DMS53 (cell line): ENCODE measurements around the gene IMPDH1.
A peak's percentile ranks its signal among the peaks of the same experiment; 100 is the strongest.

Experiments
- DNase-seq: peaks from one replicate; lab custom pipeline; 2025; lab: John Stamatoyannopoulos, UW

IMPDH1 gene

DNA sequence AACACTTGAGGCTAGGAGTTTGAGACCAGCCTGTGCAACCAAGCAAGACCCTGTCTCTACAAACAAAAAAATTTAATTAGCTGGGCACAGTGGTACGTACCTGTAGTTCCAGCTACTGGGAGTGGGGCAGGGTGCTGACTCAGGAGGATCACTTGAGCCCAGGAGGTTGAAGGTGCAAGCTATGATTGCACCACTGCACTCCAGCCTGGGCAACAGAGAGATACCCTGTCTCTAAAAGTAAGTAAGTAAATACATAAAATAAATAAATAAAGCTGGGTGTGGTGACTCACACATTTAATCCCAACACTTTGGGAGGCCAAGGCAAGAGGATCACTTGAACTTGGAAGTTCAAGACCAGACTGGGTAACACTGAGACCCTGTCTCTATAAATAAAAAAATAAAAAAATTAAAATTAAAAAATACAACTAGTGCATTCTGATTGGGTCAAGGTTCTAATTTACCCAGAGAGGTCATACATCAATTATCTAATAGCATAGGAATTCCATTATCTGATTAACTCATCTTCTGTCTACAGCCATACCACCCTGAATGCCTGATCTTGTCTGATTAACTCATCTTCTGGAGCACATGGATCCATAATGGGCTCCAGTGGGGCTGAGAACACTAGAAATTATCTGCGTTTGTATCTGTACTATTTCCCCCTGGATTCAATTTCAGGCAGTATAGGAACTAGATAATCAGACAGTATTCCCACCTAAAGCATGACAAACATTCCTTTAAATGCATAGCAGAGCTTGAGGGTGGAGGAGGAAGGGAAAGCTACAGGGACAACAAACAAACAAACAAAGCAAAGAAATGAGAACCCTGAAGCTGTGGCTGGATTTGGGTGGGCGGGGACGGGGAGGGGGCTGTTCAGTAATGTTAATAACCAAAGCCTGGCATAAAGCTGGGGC lies 24.9 kb upstream of the IMPDH1 start:
- DNase-seq = peak; percentile 38

GRCh38 chr7:128431754-128432153 lies 22.0 kb upstream of the IMPDH1 start:
- DNase-seq = no peak

GRCh38 chr7:128431221-128431620 lies 21.4 kb upstream of the IMPDH1 start:
- DNase-seq = no peak

DNA sequence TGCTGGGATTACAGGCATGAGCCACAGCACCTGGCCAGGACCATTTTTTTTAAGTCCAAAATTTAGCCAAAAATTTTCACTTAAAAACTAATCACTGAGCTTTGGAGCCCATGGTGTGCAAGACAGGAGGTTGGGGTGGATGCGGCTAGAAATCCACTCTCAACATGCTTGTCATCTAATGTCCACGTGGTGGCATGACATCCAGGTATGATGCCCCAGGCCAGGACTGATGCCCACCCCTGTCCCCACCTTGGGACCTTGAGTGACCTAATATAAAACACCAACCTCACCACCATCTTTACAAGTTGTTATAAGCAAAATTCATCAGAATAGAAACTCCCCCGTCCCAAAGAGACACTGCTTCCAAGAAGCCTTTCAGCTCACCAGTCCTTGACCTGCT lies 20.4 kb upstream of the IMPDH1 start:
- DNase-seq = no peak

- DNase-seq = peak; percentile 90
Observed at GRCh38 chr7:128427289-128427891, 17.6 kb upstream of the IMPDH1 start.

DNA sequence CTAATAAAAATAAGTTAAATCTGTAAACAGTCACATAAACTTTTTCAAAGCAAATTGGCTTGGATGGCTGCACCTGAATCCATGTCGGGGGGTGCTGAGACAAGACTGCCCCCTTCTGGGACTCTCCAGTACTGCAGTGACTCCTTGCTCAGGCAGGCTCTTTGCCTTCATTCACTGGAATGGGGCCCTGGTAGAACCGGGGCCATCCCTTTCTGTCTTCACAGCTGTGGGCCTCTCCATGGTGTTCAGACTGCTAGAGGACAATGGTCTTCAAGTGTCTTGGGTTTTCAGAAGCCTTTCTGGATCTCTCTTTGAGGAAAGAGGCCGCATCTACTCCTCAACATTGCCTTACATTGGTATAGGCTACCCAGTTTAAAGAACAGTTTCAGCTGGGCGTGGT lies 16.1 kb upstream of the IMPDH1 start:
- peak; percentile 79 for DNase-seq

DNA sequence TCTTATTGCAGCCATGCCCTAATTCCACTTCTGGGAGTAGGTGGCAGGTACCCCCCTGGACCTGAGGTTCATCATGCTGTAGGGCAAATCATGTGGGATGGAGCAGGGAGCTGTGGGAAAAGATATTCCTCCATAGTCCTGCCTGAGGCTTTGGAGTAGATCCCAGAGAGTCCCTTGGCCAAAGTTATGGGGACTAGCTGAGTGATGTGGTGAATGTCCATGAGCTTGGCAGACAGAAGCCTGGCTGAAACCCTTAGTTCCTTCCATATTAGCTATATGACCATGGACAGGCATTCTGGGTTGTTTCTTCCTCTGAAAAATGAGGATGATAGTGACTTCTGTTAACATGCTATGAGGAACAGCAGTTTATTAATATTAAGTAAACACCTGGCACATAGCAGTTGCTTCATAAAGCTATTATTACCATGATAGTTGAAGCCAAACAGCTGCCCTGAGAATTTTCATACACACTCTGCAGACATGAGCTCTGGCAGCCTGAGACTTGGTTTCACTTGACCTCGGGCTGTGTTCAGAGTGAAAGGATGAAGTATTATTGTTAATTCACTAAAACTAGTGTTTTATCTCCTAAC lies 15.0 kb upstream of the IMPDH1 start:
- DNase-seq = no peak

DNA sequence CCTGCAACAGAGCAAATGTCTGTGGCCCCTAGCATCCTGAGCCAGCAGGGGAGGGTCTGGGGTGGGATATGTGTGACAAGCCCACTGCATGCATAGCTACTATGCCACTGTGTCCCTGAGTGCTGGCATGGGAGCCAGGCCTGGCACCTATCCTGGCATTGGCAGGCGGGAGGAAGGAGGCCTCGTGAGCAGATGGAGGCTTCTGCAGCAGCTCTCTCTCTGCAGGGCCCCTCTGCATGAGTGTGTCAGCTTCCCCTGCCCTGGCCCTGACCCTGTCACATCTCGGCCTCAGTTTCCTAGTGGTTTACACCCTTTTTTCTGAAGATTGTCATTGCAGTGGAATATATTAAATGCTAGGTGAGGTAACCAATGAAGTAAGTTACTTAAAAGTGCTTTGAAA lies 13.1 kb upstream of the IMPDH1 start:
- no peak for DNase-seq

- DNase-seq = no peak
Observed at GRCh38 chr7:128422037-128422436, 12.3 kb upstream of the IMPDH1 start.

GRCh38 chr7:128421384-128421783 lies 11.6 kb upstream of the IMPDH1 start:
- DNase-seq = no peak

DNA sequence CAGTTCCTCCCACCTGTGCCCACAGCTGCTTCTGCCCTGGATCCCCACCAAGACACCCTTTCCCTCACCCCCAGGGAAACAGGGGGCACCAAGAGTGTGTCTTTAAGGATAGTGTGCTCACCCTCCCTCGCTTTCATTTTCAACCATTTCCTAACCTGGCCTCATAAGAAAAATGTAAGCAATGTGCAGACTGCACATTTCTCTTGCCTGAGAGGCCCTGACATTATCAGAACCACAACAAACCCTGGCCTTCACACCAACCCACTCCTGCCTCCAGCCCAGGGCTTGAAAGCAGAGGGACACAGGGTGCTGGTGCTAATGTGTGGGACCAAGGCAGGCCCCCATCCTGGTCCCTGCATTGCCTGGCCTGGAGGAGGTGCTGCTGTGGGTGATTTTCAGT lies 11.0 kb upstream of the IMPDH1 start:
- DNase-seq = no peak

GRCh38 chr7:128419257-128419656 lies 9.5 kb upstream of the IMPDH1 start:
- DNase-seq = no peak

- no peak for DNase-seq
Observed at GRCh38 chr7:128417071-128417470, 7.3 kb upstream of the IMPDH1 start.

GRCh38 chr7:128415217-128415785 lies 5.5 kb upstream of the IMPDH1 start:
- no peak for DNase-seq

DNA sequence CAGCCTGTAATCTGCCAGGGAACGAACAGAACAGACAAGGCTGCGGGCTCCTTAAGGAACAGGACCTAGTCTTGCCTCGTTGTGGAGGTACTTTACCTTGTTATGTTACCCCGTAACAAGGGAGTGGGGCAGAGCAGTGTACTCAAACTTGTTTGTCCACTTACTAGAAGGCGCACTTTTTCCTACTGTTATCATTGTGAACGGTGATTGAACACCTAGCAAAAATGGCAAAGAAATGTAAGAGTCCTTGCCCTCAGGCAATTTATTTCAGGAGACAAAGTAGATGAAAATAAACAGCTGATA lies 620 bp upstream of the IMPDH1 start:
- DNase-seq = no peak

DNA sequence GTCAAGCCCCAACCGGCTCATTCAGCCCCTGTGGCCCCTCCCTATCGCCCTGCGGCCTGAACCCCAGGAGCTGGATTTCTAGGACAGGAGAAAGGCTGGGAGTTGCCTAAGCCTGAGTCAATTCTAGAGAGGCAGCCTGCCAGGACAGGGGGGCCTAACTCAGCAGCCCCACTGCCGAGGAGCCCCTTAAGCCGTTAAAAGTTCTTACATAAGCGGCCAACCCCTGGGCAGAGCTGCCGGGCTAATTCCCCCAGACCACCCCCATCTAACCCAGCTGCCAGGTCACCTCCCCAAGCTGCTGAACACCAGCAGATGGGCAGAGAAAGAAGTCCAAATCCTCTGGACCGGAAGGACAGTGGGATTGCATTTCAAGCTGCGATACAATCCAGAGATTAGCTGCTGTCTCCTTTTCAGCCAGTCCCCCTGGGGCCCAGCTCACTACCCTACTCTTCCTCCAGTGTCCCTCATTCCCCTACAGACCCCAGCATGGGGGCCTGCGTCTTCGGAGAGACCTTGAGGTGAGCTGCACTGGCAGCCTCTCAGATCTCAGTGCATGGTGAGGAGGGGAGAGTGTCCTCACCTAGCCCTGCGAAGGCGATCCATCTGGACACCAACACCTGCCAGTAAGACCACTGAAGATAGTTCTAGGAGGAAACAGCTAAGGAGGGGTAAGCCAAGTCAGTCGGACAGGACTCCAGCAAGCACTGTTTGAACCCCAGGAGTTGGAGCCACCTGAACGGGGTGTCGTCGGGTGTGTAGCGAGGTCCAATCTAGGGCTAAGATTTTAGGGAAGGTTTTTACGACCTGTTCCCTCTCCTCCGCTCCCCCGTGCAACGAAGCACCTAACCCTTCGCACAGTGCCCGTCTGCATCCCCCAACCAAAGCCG lies 830 bp downstream of the IMPDH1 start:
- DNase-seq = peak; percentile 48

DNA sequence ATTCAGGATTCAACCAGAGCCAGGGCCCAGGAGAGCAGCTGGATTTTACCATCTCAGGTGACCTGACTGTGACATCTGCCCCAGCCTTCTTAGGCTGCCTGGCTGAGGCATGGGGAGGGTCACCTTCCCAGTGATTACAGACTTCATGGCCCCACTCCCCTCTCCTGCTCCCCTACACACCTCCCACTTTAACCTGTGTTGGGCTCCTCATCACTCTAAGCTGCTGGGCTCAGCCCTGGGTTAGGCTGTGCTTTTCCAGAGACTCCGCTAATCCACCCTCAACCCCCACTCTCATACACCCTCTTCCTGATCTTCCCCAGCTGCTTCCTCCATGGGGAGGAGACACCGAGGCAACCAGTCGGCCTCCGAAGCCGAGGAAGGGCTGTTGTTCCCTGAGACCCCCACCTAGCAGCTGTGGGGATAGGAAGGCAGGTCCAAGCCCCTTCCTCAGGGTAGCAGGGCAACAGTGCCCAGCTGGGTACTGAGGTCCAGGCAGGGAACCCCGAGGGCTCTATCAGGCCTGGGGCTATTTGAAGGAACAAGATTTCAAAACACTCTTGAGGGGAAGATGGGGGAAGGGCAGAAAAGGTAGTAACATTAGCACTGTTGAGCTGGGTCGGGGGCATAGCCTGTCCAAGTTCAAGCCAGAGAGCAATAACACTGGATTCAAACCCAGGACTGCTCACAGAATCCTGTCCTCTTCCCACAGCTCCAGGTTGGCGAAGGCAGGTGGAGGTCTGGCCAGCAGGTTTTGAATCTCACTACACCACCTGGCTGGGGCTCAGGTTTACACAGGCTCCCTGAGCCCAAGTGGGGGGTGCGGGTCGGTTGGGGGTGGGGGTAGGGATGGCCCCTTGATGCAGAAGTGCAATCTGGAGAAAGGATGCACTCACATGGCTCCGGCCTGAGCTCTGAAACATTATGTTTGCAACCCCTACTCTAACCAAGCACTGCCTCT lies 1.8 kb downstream of the IMPDH1 start:
- peak; percentile 37 for DNase-seq

DNA sequence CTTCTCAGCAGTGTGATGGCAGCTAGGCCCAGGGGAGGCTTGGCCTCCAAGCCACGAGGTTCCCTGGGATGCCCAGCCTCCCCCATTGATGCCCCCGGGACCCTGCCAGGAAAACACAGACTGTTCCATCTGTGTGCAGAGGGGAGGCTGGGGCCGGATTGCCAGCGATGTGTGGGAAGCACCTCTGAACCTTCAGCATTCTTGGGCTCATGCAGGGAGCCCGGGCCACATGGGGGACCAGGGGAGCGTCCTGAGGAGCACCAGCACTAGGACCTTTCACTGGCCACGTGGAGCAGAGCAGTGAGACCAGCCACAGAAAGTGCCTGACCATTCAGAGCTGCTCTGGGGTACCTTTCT lies 2.6 kb downstream of the IMPDH1 start:
- no peak for DNase-seq

DNA sequence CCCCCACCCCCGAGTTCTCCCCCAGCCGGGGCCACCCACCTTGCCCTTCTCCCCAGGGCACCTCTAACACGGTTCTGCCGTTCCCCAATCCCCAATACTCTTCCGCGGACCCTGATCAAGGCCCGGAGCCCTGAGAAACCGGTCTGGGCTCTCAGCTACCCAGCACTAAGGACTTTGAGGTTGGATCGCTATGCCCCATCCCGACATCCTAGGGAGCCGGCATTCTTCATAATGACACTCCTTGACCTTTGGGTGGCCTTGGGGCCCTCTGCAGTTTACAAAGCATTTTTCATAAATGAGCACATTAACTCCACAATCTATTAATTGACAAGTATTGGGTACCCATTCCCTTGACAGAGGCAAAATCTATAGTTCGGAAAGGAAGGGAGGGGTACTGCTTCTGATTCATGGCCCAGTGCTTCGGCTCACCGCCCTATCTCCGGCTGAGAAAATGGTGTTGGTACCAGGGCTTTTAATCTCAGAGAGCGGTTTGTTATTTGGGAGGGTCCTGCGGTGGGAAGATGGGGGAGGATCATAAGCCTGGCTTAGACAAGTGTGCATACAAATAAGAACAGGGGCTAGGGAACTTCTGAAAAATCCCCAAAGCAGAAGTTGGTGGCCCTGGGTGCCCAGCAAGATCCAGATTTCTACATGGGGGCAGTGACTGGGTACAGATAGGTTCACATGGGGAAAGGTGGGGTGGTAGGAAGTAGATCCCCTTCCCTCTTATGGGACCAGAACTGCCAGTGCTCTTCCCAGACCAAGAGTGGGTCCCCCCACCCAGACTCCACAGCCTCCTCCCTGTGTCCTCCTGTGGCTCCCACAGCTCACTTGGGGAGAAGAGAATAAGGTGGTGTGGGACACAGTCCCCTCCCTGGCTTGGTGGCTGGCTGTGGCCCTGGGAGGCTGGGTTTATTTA lies 3.2 kb downstream of the IMPDH1 start:
- DNase-seq = peak; percentile 65
